HG03066 (cell line): ENCODE results near the gene KCNAB1.
"Not testable (repeated sequence)": the region's sequence is repeated elsewhere in the genome, so short reads cannot be mapped to it uniquely, and the experiment has no call there.

Experiments
- ATAC-seq: cut with Tn5 transposase; IDR thresholded peaks from one replicate; pipeline ENCODE4 v1.9.1; 2021; ENCODE audit warnings: low read depth; ENCODE audit not compliant: unreplicated experiment

Gene KCNAB1

DNA sequence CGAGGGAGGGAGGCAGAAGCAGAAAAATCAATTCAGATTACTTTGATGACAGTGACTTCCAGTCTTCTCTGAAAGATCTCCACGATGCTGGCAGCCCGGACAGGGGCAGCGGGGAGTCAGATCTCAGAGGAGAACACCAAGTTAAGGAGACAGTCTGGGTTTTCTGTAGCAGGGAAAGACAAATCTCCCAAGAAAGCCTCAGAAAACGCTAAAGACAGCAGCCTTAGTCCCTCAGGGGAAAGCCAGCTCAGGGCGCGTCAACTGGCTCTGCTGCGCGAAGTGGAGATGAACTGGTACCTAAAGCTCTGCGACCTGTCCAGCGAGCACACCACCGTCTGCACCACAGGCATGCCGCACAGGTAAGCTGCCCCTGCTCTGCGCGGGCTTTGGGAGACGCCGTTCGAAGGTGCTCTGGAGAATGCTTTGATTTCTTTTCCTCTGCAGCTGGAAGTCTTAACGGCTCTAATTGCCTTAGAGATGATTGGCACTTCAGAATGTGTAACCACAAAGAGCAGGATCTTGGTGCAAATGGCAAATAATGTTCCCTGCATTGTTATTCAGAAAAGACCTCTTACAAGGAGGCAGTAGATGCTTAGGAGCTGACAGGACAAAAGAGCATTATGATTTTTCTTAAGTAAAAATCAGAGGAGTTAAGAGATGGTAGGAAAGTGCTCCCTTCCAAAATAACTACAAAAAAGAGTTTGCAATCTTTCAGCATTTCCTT is at the start of gene KCNAB1:
TSS of gene KCNAB1 (plus strand) at position 51 of the 724 bp plus-strand sequence.
- no peak for ATAC-seq

DNA sequence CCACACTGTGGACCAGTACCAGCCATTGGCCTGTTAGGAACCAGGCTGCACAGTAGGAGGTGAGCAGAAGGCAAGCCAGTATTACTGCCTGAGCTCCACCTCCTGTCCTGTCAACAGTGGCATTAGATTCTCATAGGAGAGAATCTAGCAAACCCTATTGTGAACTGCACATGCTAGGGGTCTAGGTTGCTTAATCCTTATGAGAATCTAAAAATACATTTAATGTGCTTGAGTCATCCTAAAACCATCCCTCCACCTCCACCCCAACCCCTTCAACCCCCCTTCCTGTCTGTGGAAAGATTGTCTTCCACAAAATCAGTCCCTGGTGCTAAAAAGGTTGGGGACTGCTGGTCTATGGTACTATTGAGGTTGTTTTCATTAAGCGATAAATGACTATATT is 49.3 kb upstream of the KCNAB1 start:
- no peak for ATAC-seq

- ATAC-seq = not testable (repeated sequence)
Measured at GRCh38 chr3:156072950-156073657, 47.3 kb upstream of the KCNAB1 start.

GRCh38 chr3:156090126-156090525 is 30.3 kb upstream of the KCNAB1 start:
- ATAC-seq = no peak

DNA sequence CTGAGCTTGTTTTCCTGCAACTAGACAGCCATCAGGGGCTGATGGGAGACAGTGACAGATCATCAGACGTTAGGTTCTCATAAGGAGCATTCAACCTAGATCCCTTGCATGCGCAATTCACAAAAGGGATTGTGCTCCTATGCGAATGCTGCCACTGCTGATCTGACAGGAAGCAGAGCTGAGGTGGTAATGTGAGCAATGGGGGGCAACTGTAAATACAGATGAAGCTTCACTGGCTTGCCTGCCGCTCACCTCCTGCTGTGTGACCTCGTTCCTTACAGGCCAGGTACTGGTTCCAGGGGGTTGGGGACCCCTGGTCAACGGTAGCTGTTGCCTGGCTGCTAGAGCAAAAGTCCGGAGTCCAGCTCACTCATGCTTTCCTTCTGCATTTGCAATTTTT is 26.4 kb upstream of the KCNAB1 start:
- no peak for ATAC-seq

GRCh38 chr3:156094391-156094790 is 26.0 kb upstream of the KCNAB1 start:
- ATAC-seq = no peak

DNA sequence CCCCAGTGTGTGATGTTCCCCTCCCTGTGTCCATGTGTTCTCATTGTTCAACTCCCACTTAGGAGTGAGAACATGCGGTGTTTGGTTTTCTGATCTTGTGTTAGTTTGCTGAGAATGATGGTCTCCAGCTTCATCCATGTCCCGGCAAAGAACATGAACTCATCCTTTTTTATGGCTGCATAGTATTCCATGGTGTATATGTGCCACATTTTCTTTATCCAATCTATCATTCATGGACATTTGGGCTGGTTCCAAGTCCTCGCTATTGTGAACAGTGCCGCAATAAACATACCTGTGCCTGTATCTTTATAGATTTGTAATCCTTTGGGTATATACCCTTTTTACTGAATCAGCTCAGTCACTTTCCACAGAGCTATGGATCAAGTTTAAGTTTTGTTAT is 24.7 kb upstream of the KCNAB1 start:
- ATAC-seq = not testable (repeated sequence)

GRCh38 chr3:156098437-156099035 is 21.8 kb upstream of the KCNAB1 start:
- peak; percentile 85 for ATAC-seq

GRCh38 chr3:156099348-156099747 is 21.0 kb upstream of the KCNAB1 start:
- ATAC-seq = not testable (repeated sequence)

- not testable (repeated sequence) for ATAC-seq
Measured at GRCh38 chr3:156099984-156100383, 20.4 kb upstream of the KCNAB1 start.

GRCh38 chr3:156102267-156102931 is 18.0 kb upstream of the KCNAB1 start:
- no peak for ATAC-seq

DNA sequence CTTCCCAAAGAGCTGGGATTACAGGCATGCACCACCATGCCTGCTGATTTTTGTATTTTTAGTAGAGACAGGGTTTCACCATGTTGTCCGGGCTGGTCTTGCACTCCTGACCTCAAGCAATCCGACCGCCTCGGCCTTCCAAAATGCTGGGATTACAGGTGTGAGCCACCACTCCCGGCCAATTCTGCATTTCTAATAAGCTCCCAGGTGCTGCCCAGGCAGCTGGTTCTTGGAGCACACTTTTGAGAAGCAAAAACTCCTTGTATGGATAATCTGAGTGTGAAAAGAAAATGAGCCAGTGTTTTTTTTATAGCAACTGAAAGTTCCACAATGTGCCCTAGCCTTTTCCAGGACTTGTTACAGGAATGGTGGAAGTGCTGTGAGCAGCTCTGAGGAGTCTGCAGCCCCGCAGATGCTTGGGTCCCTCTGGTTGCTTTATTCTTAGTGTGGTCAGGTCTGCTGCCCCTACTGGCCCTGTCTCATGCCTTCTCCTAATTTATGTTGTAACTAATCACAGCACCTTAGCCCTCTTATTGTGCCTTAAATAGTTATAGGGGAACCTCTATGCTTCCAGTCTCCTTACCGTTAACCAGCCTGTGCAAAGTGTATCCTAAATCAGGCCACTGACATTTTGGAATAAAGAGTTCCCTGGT is 13.5 kb upstream of the KCNAB1 start:
- no peak for ATAC-seq

- no peak for ATAC-seq
Measured at GRCh38 chr3:156107504-156107903, 12.9 kb upstream of the KCNAB1 start.

DNA sequence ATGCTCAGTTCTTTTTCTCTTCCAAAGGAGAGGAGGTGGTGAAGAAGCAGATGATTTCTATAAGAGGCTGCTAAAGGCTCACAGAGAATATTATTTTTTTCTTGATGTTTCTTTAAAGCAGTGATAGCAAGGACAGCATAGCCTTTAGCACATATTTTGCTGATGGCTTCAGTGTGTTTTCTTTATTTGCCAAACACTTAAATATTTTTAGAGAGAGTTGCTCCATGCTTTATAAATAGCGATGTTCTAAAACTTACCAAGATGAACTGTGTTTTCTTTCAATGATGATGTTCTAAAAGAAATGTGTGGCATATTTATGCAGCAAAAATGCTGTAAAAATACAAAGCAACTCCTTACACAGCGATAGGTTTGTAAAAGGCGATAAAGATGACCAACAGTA is 11.8 kb upstream of the KCNAB1 start:
- no peak for ATAC-seq

- no peak for ATAC-seq
Measured at GRCh38 chr3:156109989-156110388, 10.4 kb upstream of the KCNAB1 start.

GRCh38 chr3:156126467-156126866 is 6.1 kb downstream of the KCNAB1 start:
- ATAC-seq = no peak

DNA sequence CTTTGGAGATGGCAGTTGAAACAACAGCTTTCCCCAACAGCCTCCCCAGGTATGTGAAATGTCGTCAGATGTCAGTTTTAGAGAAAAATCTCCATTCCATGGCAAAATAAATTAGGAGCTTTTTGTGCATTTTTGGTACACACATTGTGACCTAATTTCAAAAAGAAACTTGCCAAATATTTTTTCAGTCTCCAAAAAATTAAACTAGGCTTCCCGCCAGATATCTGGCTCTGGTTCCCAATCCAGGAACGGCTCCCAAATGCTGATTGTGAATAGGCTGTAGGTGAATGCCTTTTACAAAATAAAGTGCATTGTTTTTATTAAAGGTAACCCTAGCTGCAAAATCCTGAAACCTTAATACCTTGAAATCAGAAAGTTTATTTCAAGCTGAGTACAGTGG is 10.9 kb downstream of the KCNAB1 start:
- ATAC-seq = no peak

GRCh38 chr3:156131799-156132198 is 11.4 kb downstream of the KCNAB1 start:
- no peak for ATAC-seq

DNA sequence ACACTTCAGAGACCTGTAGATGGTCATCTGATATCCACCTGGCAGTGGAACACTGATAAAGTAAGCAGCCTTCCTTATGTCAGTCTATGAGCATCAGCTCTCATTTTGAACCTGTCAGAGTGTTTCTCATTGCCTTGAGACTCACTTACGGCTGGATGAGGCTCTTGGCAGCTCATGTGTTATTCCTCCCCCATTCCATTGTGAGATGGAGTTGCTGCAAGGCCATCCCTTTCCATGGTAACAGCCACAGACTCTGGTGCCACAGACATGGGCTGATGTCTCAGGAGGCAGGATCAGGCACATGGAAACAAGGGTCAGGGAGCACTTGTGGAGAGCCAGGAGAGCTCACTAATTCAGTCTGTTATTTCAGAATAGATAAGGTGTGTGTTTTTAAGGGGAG is 11.9 kb downstream of the KCNAB1 start:
- no peak for ATAC-seq

GRCh38 chr3:156133076-156133475 is 12.7 kb downstream of the KCNAB1 start:
- no peak for ATAC-seq
